Measurements from ENCODE around the gene HMGCL.
"Not testable (repeated sequence)": the region's sequence is repeated elsewhere in the genome, so short reads cannot be mapped to it uniquely, and the experiment has no call there.

Gene HMGCL

DNA sequence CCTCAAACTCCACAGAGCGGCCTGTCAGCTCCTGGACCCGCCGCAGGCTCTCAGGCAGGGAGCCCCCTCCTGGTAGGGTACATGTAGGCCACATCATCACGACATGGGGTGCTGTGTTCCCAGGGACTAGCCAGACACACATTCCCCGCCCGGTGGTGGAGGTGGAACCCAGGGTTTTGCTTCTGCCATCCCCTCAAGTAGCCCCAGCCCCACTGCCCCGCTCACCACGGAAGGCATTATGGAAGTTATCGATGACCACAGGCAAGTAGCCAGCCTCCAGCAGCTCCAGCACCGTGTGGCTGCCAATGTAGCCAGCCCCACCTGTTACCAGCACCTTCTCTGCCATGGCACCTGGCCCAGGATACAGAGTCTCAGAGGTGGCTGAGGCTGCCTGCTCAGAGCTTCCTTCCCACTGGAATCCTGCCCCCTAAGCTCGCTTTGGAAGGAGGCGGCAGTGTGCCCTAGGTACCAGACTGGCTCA is 26.5 kb downstream of the HMGCL start:
- no peak for DNase-seq (ENCODE audit: low read depth)

DNA sequence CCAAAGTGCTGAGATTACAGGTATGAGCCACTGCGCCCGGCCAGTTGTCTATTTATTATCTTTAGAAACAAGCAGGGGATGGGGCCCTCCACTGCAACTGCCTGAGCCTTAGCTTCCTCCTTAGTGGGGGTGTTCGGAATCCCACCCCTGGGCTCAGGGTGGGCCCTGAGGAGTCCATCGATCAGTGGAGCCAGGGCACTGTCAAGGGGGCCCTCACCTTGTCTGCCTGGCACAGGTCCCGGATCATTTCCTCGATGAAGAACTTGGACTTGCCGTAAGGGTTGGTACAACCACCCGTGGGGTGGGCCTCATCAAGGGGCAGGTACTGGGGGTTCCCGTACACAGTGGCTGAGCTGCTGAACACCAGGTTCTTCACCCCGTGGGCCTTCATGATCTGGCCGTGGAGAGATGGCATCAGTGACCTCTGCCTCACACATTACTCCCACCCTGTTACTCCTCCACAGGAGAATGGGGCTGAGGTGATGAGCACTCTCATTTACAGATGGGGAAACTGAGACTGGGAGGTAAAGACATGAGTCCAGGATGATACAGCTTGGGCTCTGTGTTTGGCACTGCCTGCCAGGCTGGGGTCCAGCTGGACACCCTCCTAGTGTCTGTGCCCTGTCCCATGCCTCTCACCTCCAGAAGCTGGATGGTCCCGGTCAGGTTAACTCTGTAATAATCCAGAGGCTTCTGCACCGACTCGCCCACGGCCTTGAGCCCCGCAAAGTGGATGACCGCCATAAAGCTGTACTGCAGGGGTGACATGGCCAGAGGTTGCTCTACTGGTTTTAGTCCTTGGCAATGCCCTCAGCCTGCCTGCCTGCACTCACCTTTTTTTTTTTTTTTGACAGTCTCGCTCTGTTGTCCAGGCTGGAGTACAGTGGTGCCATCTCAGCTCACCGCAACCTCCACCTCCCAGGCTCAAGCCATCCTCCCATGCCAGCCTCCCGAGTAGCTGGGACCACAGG is 27.5 kb downstream of the HMGCL start:
- DNase-seq (ENCODE audit: low read depth), result no peak

DNA sequence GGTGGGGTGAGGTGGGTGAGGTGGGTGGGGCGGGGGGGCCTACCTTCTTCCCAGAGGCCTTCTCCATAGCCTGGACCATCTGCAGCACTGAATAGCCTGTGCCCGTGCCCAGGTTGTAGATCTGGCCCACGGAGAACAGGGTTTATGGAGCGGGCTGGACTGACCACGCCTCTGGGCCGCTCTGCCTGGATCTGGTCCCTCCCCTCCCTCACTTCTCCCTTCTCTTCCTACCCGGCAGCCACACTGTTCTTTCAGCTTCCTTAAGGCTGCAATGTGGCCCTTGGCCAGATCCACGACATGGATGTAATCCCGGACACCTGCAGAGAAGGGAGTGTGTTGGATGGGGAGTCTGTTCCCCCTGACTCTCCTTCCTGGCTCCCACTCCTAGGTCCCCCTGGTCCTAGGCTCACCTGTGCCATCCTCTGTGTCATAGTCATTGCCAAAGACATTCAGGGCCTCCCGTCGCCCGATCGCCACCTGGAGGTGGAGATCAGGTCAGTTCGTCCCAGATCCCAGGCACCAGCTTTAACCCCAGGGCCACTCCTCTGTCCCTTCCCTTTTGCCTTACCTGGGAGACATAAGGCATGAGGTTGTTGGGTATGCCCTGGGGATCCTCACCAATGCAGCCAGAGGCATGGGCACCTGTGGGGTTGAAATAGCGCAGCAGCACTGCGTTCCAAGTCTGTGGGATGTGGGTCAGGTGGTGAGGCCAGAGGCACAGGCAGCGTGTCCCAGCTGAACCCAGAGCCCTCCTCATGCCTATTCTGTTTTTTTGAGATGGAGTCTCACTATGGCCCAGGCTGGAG is 28.6 kb downstream of the HMGCL start:
- no peak for DNase-seq (ENCODE audit: low read depth)

DNA sequence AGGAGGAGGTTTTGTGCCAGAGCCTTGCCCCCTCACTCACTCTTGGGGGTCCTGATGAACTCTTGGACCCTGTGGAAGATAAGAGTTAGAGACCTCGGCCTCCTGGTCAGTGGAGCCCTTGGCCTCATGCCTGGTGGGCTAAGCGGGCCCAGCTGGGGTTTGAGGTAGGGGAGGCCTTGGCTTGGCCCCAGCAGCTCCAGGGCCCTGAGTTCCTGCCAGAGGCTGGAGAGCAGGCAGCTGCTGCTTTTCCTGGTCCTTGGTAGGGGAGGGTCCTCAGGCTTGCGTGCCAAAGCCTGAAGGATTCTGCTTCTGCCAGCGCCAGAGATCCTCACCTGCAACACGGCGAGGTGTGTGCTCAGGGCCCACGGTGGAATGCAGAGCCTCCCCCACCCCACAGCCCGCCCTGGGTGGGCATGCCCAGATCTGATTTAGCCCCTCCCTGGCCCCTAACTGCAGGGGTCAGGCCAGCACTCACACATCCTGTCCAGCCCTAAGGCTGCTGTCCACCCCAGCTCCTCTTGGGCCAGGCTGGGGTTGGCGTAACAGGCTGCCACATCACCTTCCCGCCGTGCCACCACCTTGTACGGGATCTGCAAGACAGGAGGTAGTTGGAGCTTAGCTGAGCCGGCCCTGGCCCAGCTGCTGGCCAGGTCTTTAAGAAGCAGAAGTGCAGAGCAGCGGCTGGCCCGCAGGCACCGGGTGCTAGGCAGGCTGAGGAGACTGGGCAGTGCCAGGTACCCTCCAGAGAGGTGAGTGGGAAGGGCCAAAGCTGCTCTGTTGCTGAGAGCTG is 29.4 kb downstream of the HMGCL start:
- no peak for DNase-seq (ENCODE audit: low read depth)

DNA sequence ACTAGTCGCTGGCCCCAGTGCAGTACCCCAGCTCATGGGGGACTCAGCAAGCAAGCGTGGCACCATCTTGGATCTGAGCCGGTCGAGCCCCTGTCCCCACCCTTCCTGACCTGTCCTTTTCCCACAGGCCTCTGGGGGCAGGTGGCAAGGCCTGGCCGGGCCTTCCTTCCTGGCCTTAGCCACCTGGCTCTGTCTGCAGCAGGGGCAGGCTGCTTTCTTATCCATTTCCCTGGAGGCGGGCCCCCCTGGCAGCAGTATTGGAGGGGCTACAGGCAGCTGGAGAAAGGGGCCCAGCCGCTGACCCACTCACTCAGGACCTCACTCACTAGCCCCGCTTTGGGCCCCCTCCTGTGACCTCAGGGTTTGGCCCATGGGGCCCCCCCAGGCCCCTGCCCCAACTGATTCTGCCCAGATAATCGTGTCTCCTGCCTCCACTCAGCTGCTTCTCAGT is 30.5 kb downstream of the HMGCL start:
- not testable (repeated sequence) for DNase-seq (ENCODE audit: low read depth)

DNA sequence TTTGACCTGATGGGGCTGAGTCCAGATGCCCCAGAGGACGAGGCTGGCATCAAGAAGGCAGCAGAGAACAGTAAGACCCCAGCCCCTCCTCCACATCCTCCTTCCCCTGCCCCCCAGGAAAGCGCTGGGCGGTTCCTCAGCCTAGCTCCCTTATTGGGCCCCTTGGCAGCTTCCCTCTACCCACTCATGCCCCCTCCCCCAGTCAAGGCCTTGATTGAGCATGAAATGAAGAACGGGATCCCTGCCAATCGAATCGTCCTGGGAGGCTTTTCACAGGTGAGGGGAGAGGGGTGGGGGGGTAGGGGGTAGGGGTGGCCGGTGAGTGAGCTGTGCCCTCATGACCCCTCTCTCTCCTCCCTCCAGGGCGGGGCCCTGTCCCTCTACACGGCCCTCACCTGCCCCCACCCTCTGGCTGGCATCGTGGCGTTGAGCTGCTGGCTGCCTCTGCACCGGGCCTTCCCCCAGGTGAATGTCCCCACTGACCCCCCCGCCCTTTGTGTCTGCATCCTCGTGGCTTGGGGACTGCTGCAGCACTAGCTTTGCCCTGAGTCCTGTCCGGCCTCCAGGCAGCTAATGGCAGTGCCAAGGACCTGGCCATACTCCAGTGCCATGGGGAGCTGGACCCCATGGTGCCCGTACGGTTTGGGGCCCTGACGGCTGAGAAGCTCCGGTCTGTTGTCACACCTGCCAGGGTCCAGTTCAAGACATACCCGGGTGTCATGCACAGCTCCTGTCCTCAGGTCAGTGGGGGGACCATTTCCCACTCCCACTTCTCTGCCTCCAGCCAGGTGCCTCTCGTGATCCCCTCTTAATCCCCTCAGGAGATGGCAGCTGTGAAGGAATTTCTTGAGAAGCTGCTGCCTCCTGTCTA is 31.1 kb downstream of the HMGCL start:
- no peak for DNase-seq (ENCODE audit: low read depth)

DNA sequence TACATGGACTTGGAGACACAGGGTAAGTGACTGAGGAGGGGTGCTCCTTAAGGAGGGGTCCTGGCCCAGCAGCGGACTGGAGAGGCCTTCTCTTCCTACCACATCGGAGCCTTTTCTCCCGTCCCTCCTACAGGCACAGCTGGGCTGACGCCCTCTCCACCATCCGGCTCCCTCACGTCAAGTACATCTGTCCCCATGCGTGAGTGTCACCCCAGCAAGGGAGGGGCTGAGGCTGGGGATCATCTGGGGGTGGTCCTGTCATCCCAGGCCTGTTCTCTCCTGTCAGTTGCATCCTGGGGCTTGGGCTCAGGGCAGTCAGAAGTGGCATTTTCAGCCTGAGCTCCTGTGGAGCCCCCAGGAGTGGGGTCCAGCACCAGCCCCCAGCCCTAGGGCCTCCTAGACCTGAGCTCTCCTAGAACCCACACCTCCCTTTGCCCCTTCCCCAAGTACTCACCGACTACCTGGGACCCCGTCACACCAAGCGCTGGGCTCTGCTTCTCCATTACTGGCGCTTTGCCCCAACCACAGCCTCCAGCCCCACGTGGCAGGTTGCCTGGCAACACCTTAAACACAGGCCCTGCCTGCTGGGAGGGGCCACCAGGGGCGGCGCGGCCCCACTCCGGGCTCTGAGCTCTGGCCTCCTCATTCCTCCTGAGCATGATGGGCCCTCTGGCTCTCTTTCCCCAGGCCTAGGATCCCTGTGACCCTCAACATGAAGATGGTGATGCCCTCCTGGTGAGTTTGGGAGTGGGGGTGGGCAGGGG is 32.0 kb downstream of the HMGCL start:
- DNase-seq (ENCODE audit: low read depth), result no peak

DNA sequence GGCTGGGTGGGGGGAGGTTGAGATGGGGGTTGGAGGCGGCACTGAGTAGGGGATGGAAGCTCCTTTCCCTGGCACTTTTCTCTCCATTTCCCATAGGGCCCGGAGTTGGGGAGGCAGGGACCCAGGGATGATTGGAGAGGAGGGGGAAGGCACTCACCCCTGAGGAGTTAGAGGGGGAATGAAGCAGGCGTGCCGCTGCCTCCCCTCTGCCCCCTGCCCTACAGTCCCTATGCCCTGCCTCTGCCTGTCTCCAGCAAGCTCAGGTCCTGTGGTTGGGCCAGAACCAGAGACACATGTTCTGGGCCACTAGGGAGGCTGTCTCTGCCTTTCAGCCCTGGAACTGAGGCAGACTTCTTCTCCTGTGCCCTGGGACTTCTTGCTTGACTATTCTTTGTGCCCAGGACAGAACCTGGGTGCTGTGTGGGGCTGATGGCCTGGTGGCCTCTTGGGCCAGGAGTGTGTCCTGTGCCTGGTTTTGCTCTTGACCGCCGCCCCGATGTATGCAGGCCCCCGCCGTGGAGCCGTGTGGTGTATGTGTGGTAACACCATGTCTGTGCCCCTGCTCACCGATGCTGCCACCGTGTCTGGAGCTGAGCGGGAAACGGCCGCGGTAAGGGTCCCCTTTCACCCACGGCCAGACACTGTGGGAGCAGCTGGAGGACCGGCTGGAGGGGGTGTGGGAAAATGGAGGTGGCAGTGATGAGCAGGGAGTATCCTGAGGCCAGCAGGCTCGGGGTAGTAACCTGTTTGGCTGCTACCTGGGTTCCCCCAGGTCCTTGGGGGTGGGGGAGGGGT is 32.9 kb downstream of the HMGCL start:
- no peak for DNase-seq (ENCODE audit: low read depth)

DNA sequence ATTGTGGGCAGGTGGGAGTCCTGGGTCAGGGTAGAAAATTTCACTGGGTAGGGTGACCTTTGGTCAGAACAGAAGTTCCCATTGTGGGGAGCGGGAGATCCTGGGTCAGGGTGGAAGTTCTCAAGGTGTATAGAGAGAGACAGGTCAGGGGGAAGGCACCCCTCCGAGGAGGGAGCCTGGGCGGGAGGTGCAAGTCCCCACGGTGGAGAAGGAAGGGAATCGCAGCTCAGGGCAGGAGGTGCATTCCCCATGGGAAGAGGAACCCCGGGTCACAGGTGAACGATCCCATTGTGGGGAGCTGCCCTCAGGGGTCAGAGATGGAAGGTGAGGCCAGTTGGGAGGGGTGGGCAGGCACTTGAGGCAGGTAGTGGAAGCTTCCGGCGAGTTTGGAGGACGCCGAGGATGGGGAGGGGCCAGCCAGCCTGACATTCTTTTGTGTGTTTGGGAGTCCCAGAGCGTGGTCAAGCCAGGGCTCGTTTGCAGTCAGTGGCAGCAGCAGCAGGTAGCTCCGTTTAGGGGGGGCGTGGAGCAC is 33.6 kb downstream of the HMGCL start:
- no peak for DNase-seq (ENCODE audit: low read depth)

DNA sequence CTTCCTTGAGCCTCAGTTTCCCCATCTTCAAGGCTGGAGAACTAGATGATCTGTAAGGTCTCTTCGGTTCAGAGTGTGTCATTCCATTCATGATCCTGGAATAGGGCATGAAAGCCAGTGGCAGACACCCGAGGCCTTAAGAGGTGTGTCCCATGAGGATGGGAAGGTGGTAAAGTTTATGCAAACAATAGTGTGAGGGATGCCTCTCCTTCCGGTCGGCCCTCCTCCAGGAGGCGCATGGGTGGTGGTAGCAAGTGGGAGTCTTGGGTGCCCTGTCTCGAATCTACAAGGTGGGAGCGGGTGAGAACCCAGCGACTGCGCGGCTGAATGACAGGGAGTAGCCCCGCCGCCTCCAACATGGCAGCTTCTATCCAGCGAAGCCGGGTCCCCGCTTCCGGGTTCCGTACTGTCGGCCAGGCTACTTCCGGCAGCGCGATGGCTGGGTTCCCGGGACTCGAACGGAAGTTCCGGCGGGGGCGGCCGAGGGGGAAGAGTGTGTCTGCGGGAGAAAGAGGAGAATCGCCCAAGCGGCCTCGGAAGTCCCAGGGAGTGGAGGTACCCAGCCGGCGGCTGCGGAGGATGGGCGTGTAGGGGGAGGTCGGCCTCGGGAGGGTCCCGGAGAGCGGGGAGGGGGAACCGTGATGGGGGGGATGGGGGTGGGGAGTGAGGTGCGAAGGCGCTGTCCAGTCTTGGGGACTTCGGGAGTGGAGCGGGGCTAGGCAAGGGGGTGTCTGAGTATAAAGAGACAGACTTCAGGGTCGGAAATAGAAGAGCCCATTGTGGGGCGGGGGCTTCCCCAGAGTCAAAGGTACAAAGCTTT is 34.3 kb downstream of the HMGCL start, which contains the start of gene LYPLA2:
TSS of gene LYPLA2 (plus strand) at position 450 of the 820 bp plus-strand sequence. CDS start 1,538 bp downstream, outside the sequence.
- peak; percentile 88 for DNase-seq (ENCODE audit: low read depth)

DNA sequence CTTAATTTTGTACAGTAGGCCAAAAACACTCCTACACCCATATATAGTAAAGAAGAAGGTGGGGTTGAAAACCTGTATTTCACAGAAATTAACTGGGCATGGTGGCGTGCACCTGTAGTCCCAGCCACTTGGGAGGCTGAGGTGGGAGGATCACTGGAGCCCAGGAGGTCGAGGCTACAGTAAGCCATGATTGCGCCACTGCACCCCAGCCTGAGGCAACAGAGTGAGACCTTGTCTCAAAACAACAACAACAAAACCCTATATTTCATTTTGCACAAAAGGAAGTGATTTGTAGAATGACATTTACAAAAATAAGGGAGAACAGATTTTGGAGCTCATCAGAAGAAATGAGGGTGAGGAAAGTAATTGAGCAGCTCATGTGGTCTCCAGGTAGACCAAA is 36.5 kb downstream of the HMGCL start:
- DNase-seq (ENCODE audit: low read depth), result no peak

DNA sequence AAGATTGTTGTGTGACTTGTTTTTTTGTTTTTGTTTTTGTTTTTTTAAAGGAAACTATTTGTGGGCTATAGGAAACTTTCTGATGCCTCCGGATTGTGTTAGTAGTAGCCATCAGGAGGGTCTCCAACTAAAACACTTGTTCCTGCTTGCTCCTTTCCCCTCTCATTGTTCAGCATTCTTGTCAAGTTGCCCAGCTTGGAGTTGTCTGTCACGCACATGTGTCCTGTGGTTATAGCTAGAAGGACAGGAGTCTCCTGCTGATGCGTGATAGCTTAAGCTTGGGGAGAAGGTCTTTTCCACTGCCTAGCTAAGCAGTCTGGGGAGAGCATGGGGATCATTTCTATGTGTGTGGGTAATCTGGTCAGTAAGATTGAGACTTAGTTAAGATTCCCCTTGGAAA is 37.5 kb downstream of the HMGCL start:
- DNase-seq (ENCODE audit: low read depth), result no peak

DNA sequence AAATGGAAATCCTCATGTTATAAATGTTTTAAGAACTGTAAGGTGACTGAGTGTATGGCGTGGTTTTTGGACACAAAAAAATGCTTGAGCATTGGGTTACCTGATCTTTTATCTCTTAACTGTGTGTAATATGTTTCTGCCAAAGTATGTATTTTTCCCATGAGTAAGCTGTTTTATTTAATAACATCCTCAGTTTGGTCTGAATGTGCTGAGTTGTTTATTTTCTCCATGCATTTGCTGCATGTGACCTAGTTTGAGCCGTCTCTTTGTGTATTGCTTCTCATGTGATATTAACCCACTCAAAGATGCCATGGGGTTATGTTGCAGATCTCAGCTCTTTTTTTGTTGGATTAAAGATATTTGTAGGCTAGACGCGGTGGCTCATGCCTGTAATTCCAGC is 40.4 kb downstream of the HMGCL start:
- DNase-seq (ENCODE audit: low read depth), result no peak

DNA sequence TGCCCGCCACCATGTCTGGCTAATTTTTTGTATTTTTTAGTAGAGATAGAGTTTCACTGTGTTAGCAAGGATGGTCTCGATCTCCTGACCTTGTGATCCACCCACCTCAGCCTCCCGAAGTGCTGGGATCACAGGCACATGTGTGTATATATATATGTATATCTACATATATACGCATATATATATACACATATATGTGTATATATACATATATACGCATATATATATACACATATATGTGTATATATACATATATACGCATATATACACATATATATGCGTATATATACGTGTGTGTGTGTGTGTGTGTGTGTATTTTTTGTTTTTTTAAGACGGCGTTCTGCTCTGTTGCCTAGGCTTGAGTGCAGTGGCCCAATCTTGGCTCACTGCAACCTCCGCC is 42.1 kb downstream of the HMGCL start:
- DNase-seq (ENCODE audit: low read depth), result not testable (repeated sequence)

DNA sequence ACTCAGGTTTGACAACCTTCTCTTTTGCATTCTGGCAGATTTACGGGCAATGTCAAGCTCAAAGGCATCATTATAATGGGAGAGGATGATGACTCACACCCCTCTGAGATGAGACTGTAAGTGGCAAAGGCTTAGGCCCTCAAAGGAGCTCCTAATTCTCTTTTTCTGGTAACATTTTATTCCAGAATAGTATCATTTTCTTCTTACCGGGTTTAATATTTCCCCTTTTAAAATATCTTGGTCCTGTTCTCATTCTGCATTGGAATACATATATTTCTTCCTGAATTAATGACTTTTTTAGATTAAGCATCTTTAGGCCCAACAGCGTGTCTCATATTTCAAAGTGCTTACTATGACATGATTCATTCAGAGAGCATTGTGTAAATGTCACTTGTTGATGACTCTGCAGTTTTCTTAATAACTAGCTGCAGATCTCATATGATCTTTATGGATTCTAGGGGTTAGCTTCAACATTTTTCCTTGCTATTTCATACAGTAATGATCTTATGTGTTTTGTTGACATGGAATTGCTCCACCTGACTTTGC is 45.3 kb downstream of the HMGCL start:
- DNase-seq (ENCODE audit: low read depth), result no peak

DNA sequence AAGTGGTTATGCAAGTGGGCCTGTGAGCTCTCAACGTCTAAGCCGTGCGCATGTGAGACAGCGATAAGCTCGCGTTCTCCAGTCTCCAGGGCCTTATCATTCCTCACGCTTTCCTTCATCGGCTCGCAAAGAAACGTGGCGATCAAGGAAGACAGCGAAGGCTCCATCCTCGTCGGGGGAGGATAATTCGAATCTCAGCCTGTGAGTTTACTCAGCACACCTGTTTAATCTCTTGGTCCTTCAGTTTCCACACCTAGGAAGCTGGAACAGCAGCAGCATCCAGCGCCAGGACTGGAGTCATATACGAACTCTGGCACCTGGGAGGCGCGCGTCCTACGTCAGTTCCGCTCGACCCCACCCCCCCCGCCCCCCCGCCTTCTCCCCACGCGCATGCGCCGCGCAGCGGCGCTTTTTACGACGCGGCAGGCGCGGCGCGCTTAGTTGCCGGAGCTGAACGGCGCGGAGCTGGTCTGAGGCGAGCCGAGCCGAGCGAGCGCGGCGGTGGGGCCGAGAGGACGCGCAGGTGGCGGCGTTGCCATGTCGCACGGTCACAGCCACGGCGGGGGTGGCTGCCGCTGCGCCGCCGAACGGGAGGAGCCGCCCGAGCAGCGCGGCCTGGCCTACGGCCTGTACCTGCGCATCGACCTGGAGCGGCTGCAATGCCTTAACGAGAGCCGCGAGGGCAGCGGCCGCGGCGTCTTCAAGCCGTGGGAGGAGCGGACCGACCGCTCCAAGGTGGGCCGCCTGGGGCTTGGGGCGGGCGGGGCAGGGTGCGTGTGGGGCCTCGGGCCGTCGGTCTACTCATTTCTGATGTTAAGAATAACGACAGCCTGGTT is 47.0 kb downstream of the HMGCL start, which contains the start of gene PITHD1:
TSS of gene PITHD1 (plus strand) at position 440 of the 836 bp plus-strand sequence. CDS start at position 538, 98 bp downstream.
- peak; percentile 83 for DNase-seq (ENCODE audit: low read depth)

DNA sequence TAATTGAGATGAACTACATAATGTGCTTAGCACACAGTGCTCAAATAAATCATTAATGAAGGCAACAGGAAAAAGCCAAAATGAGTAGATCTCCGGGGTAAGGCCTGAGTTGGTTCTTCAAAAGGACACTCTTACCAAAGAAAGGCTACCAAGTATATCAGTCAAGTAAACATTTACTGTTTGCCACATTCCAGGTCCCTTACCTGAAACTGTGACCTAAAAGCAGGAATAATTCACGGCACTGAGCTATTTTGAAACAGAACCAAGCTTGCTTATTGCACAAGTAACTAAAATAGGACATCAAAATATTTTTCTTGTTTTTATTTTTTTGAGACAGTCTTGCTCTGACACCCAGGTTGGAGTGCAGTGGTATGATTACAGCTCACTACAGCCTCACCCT is 49.0 kb downstream of the HMGCL start:
- no peak for DNase-seq (ENCODE audit: low read depth)

Data from CMK (cell line).